Measurements from ENCODE around the gene WDR81. TPM values are rescaled to one million over a fixed set of nuclear protein-coding genes. Genes with fewer than 3 reads are reported as not detected.
"Not testable (repeated sequence)": the region's sequence is repeated elsewhere in the genome, so short reads cannot be mapped to it uniquely, and the experiment has no call there.

The WDR81 gene
- total RNA-seq, 4 donors from 2014 or later, result 26.1 to 73.7 (median 35.7) TPM

DNA sequence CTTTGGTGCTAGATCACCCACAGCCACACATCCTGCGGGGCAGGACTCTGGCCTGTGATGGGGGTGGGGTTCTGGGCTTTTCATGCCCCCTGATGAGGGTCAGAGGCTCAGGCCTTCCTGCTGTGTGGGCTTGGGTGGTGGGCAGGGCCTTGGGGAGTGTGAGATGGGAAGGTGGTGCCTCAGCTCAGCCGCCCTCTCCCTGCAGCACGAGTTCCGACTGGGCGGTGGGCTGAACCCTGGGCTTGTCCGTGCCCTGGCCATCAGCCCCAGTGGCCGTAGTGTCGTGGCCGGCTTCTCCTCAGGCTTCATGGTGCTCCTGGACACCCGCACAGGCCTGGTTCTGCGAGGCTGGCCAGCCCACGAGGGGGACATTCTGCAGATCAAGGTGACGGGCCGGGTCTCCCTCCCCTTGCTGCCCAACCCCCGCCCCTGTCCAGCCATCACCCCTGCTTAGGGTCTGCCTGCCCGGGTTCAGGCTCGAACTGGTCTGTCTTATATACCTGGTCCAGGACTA, 11.4 kb downstream of the WDR81 start:
- WGBS, 2 donors (ENCODE audit: low coverage in 1 of 2), result 84% methylated on average over 14 of the region's 17 CpGs; no CpG with 5 or more reads in 1 of the 2 donors
- intact Hi-C loops (cut with DNase I; ENCODE audit: low total_unique reads) (no loop called here), in situ Hi-C loops (cut with MboI; ENCODE audit: low pct_ligation_motif_present in 1 of 4, low pct_unique_long_range_greater_than_20kb in 1 of 4, low sequenced_read_pairs in 3 of 4) (no loop called here)
- peaks cover 0 to 21% (median 5%) of the 10 kb centered on the region in 4 donors for H3K4me1 ChIP-seq
- DNase-seq, result no peak
- H3K27me3 ChIP-seq, result no peaks in the 10 kb centered on the region
- no peak for TF ChIP-seq POLR2AphosphoS5 (IDR thresholded peaks at IDR 0.05)
- TF ChIP-seq, protein P1, sequence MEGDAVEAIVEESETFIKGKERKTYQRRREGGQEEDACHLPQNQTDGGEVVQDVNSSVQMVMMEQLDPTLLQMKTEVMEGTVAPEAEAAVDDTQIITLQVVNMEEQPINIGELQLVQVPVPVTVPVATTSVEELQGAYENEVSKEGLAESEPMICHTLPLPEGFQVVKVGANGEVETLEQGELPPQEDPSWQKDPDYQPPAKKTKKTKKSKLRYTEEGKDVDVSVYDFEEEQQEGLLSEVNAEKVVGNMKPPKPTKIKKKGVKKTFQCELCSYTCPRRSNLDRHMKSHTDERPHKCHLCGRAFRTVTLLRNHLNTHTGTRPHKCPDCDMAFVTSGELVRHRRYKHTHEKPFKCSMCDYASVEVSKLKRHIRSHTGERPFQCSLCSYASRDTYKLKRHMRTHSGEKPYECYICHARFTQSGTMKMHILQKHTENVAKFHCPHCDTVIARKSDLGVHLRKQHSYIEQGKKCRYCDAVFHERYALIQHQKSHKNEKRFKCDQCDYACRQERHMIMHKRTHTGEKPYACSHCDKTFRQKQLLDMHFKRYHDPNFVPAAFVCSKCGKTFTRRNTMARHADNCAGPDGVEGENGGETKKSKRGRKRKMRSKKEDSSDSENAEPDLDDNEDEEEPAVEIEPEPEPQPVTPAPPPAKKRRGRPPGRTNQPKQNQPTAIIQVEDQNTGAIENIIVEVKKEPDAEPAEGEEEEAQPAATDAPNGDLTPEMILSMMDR (IDR thresholded peaks at IDR 0.05), result no peak
- TF ChIP-seq POLR2A (IDR thresholded peaks at IDR 0.05), result no peak
- H3K36me3 ChIP-seq, result peaks cover 0 to 16% (median 3%) of the 10 kb centered on the region in 4 donors
- no peak overlapping the region for H3K4me3 ChIP-seq
- H3K27ac ChIP-seq, result peak overlapping the region in 2 of 4 donors; percentile 23 to 37
- H3K9me3 ChIP-seq, result no peaks in the 10 kb centered on the region

DNA sequence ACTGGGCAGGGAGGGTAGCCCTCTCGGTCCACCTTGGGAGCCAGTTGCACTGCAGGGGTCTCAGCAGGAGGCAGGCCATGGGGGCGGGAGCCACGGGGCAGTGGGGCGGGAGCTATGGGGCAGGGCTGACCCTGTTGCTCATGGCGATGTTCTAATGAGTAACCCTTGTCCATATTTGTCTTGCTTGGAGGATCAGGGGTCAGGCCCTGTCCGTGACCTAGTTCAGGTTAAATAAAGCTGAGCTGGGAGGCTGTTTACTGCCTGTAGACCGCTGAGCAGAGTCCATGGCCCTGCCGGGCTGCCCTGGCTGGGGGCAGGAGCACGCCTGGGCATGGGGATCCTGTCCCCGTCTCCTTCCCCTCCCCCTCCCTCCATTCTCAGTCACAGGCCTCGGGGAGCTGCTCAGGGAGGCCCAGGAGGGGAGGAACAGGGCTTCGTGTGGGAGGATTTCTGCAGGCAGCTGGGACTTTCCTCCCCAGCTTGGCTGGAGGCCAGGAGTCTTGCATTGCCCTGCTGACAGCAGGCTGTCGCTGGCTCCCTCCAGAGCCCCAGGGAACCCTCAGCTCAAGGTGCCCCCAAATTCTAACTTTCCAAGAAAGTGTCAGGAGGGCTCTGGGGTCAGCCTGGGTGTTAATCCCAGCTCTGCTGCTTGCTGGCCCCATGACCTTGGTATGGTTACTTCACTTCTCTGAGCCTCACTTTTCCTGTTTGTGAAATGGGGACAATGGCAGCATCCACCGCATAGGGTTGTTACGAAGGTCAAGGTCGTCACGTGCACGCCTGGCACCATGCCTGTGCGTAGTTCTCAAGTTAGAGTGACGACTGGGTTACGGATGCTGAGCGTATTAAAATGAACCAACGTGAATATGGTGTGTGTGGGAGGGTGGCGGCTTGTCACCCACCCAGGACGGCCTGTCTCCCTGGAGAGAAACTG, 12.1 kb downstream of the WDR81 start:
- Histone ChIP-seq H3K27me3 (no peaks in the 10 kb centered on the region), H3K9me3 (no peaks in the 10 kb centered on the region), H3K4me3 (no peak overlapping the region), H3K36me3 (peaks cover 0 to 16% (median 3%) of the 10 kb centered on the region in 4 donors), H3K27ac (peak overlapping the region; percentile 4 to 39 (median 30)), H3K4me1 (peaks cover 0 to 21% (median 5%) of the 10 kb centered on the region in 4 donors)
- TF ChIP-seq POLR2A (IDR thresholded peaks at IDR 0.05) (no peak), EP300 (IDR thresholded peaks at IDR 0.05; ENCODE audit: low read depth) (no peak), POLR2AphosphoS5 (IDR thresholded peaks at IDR 0.05) (no peak)
- TF ChIP-seq, protein P1 (IDR thresholded peaks at IDR 0.05), result no peak
- WGBS, 2 donors (ENCODE audit: low coverage in 1 of 2), result 59 to 83% methylated on average over 12 to 22 of the region's 25 CpGs
- intact Hi-C loops (cut with DNase I; ENCODE audit: low total_unique reads) (no loop called here), in situ Hi-C loops (cut with MboI; ENCODE audit: low pct_ligation_motif_present in 1 of 4, low pct_unique_long_range_greater_than_20kb in 1 of 4, low sequenced_read_pairs in 3 of 4) (no loop called here)
- peak; percentile 52 for DNase-seq

DNA sequence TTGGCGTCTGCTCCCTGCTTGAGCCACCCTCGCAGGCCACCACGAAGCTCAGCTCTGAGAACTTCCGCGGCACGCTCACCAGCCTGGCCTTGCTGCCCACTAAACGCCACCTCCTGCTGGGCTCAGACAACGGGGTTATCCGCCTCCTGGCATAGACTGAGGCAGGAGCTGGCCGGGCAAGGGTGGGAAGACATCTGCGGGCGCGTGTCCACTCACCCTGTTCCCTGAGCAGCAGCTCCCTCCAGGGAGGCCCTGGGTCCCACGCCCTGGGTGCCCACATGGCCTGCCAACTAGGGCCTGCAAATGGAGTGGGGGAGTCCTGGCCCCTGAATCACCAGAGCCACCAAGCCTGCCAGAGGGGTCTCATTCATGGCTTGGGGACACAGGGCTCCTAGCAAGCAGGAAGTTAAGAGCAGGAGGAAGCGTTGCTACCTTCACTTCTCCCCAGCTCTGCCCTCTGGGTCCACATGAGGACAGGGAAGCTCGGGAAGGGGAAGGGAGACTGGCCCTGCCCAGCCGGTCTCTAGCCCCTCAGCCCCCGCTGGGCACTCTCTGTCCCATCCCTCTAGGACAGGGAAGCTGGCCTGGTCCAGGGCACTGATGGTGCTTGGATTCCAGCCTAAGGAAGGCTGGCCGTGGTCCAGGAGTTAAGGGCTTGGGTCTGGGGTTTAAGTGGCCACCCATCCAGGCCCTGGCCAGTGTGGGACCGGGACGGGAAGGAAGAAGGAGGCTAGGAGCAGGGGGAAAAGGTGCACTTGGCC, 13.2 kb downstream of the WDR81 start:
- DNase-seq, result no peak
- H3K36me3 ChIP-seq, result peaks cover 0 to 15% (median 3%) of the 10 kb centered on the region in 4 donors
- in situ Hi-C loops (cut with MboI; ENCODE audit: low pct_ligation_motif_present in 1 of 4, low pct_unique_long_range_greater_than_20kb in 1 of 4, low sequenced_read_pairs in 3 of 4), result no loop called here
- WGBS, 2 donors (ENCODE audit: low coverage in 1 of 2), result 93 to 100% methylated on average over 3 to 15 of the region's 21 CpGs
- H3K27ac ChIP-seq, result peak overlapping the region in 1 of 4 donors; percentile 39
- H3K27me3 ChIP-seq, result no peaks in the 10 kb centered on the region
- H3K9me3 ChIP-seq, result no peaks in the 10 kb centered on the region
- no peak overlapping the region for H3K4me3 ChIP-seq
- H3K4me1 ChIP-seq, result peaks cover 0 to 21% (median 5%) of the 10 kb centered on the region in 4 donors
- TF ChIP-seq POLR2A (IDR thresholded peaks at IDR 0.05), result no peak
- TF ChIP-seq POLR2AphosphoS5 (IDR thresholded peaks at IDR 0.05), result no peak
- TF ChIP-seq, protein P1 (IDR thresholded peaks at IDR 0.05), result no peak
- TF ChIP-seq EP300 (IDR thresholded peaks at IDR 0.05; ENCODE audit: low read depth), result no peak
- intact Hi-C loops (cut with DNase I; ENCODE audit: low total_unique reads), result no loop called here

DNA sequence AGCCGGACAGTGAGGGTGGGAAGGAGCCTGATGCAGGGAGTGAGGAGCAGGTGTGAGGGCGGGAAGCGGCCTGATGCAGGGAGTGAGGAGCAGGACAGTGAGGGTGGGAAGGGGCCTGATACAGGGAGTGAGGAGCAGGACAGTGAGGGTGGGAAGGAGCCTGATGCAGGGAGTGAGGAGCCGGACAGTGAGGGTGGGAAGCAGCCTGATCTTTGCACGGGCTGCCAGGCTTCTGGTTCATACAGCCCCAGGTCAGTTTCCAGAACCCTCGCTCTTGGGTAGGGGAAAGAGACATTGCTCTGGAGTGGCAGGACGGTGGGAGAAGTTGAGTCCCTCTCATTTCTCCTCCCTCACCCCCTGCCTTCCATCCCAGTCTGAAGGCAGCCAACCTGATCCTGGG, 17.4 kb downstream of the WDR81 start:
- peaks cover 0 to 14% (median 2%) of the 10 kb centered on the region in 4 donors for H3K4me1 ChIP-seq
- H3K4me3 ChIP-seq; H3K27ac ChIP-seq; intact Hi-C loops (cut with DNase I; ENCODE audit: low total_unique reads); H3K36me3 ChIP-seq; in situ Hi-C loops (cut with MboI; ENCODE audit: low pct_ligation_motif_present in 1 of 4, low pct_unique_long_range_greater_than_20kb in 1 of 4, low sequenced_read_pairs in 3 of 4); H3K9me3 ChIP-seq; DNase-seq; H3K27me3 ChIP-seq: not testable (repeated sequence)
- 89% methylated on average over 7 of the region's 7 CpGs; no CpG with 5 or more reads in 1 of the 2 donors for WGBS, 2 donors (ENCODE audit: low coverage in 1 of 2)

Measured in transverse colon (tissue), 4 donors.